Mucosa of descending colon (tissue), 3 donors: ENCODE results near the gene SLC27A6. TPM values are rescaled to one million over a fixed set of nuclear protein-coding genes. Genes with fewer than 3 reads are reported as not detected.

Experiments used
- ATAC-seq: fragments of 200-7000 bp; cut with Tn5 transposase; one replicate; pipeline ENCODE4 v1.9.1; 2020; ENCODE audit warnings: mild to moderate bottlenecking, moderate library complexity
- DNase-seq, 3 donors: peaks; one replicate each; pipeline ENCODE4 v3.0.0-alpha.2; 2020
- H3K36me3 ChIP-seq: fragments of 200-600 bp; one replicate; pipeline ENCODE4 v1.8.0; 2021; ENCODE audit warnings: low read depth, mild to moderate bottlenecking
- H3K4me1 ChIP-seq: fragments of 200-600 bp; one replicate; pipeline ENCODE4 v1.8.0; 2021; ENCODE audit warnings: low read depth, mild to moderate bottlenecking
- H3K4me3 ChIP-seq: fragments of 200-600 bp; one replicate; pipeline ENCODE4 v1.8.0; 2021; ENCODE audit warnings: mild to moderate bottlenecking
- H3K9me3 ChIP-seq: fragments of 200-600 bp; one replicate; pipeline ENCODE4 v1.8.0; 2021; ENCODE audit warnings: mild to moderate bottlenecking
- intact Hi-C, 2 donors: fragments of 100-400 bp; cut with DNase I in 1 of 2; cut with micrococcal nuclease in 1 of 2; formaldehyde crosslinking; loops; one replicate each; pipeline versions ENCODE4 v1.11.0 to v1.11.1; 2022; cut with DNase I, micrococcal nuclease
- total RNA-seq, 3 donors: library from RNA; stranded (reverse); fragmentation: NEBNext Ultra II Directional in 2 of 3; extraction: Animal tissue kit (Norgen Biotek cat#: 25700) in 2 of 3; gene quantifications; one replicate each; pipeline versions ENCODE4 v1.2.1 to v1.2.4, GENCODE V29; 2021 to 2023
- TF ChIP-seq, protein P1 (sequence below): fragments of 200-600 bp; IDR thresholded peaks from one replicate; pipeline ENCODE4 v1.8.0; 2022; ENCODE audit warnings: antibody characterized with exemption, mild to moderate bottlenecking
- donor health status: DM: no; HTN: no; CAD: no; lungs with moderate emphysema.
- donor health status: DM: no; HTN: no; CAD: no.
- donor health status: DM: no; HTN: yes; CAD: no.

The SLC27A6 gene
- total RNA-seq, 3 donors from 2014 or later = 0.14 to 0.85 (median 0.41) TPM

DNA sequence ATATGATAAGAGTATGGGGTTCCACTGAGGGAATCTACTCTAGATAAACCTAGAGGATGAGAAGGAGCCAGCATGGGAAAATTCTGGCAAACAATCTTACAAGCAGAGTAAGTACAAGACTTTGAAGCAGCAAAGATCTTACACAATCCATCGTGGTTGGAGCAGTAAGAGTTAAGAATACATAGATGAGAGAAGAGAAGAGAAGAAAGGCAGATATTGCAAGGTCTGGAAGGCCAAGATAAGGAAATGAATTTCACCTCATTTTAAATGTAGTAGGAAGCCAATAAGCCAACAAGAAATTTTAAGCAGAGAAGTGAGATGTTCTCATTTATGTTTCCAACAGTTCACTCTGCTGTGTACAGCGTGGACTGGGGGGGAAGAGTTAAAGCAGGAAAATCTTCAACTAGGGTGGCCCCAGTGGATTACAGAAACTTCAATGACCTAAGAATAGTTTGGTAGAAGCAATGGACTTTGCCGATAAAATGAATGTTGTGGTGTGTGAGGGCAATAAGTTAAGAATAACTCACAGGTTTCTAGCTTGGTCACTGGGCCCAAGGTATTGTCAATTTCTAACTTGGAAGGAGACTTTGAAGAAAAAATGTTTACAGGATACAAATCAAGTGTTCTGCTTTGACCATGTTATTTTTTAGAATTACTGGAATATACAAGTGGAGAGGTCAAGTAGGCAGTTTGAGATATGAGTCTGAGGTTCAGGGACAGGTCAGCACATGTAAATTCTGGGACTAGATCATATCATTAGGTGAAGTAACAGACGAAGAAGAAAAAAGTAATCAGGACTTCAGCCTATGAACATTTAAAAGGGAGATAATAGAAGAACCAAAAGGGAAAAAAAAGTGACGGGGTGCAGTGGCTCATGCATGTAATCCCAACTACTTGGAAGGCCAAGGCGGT is 117.2 kb downstream of the SLC27A6 start:
- H3K4me1 ChIP-seq = no peaks in the 10 kb centered on the region
- TF ChIP-seq, protein P1, sequence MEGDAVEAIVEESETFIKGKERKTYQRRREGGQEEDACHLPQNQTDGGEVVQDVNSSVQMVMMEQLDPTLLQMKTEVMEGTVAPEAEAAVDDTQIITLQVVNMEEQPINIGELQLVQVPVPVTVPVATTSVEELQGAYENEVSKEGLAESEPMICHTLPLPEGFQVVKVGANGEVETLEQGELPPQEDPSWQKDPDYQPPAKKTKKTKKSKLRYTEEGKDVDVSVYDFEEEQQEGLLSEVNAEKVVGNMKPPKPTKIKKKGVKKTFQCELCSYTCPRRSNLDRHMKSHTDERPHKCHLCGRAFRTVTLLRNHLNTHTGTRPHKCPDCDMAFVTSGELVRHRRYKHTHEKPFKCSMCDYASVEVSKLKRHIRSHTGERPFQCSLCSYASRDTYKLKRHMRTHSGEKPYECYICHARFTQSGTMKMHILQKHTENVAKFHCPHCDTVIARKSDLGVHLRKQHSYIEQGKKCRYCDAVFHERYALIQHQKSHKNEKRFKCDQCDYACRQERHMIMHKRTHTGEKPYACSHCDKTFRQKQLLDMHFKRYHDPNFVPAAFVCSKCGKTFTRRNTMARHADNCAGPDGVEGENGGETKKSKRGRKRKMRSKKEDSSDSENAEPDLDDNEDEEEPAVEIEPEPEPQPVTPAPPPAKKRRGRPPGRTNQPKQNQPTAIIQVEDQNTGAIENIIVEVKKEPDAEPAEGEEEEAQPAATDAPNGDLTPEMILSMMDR = no peak
- intact Hi-C loops = no loop called here
- DNase-seq (no peak), ATAC-seq (no peak)
- no peaks in the 10 kb centered on the region for H3K36me3 ChIP-seq
- H3K4me3 ChIP-seq = no peak overlapping the region
- no peaks in the 10 kb centered on the region for H3K9me3 ChIP-seq

Other genes with a start within 250 kb of the SLC27A6 start
- 10 to 100 TPM; 21.3 to 22.9 (median 21.3) TPM for gene ISOC1, start 129.3 kb downstream of the SLC27A6 start, total RNA-seq